ENCODE data around the gene XXYLT1.

- TF ChIP-seq CTCF (tag by site-specific recombination; IDR thresholded peaks at IDR 0.05), result no peak
- no peak for TF ChIP-seq ZNF132 (tag by site-specific recombination; IDR thresholded peaks at IDR 0.05; ENCODE audit: borderline replicate concordance)
- no peak for TF ChIP-seq ZNF792 (tag by site-specific recombination; IDR thresholded peaks at IDR 0.05)
- TF ChIP-seq ZNF350 (tag by site-specific recombination; IDR thresholded peaks at IDR 0.05), result no peak
Observed at GRCh38 chr3:195048059-195048905, 222.7 kb downstream of the XXYLT1 start.

Data from HEK293 (cell line).